PC-3 (cell line): Measurements from ENCODE around the gene HEXA.

Experiments
- EZH2 ChIP-seq: fragments of 300-600 bp; sonication (generic); IDR thresholded peaks from one replicate; pipeline ENCODE4 v1.6.1; 2017; ENCODE audit warnings: antibody characterized with exemption, mild to moderate bottlenecking, low read length; ENCODE audit not compliant: unreplicated experiment
- TF ChIP-seq, protein P1 (sequence below): fragments of 300-600 bp; sonication (generic); conservative IDR thresholded peaks from 2 replicates; pipeline ENCODE4 v1.5.1; 2017; ENCODE audit warnings: antibody characterized with exemption, low read depth, mild to moderate bottlenecking, low read length

DNA sequence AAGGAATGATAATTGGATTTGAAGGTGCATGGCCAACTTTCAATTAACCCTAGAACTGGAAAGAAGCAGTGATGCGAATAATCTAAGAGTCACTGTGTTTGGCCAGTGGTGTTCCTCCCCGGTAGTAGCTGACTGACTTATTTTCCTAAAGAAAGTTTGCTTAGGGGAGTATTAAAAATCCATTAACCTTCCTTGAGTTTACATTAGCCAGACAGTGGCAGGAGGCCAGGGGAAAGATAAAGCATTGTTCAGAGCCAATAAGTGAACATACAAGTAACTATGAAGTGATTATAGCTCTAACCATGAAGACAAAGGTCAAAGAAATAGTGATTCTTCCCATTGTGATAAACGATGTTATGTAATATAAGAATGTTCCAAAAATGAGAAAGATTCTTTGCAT, 13.4 kb upstream of the HEXA start:
- TF ChIP-seq, protein P1, sequence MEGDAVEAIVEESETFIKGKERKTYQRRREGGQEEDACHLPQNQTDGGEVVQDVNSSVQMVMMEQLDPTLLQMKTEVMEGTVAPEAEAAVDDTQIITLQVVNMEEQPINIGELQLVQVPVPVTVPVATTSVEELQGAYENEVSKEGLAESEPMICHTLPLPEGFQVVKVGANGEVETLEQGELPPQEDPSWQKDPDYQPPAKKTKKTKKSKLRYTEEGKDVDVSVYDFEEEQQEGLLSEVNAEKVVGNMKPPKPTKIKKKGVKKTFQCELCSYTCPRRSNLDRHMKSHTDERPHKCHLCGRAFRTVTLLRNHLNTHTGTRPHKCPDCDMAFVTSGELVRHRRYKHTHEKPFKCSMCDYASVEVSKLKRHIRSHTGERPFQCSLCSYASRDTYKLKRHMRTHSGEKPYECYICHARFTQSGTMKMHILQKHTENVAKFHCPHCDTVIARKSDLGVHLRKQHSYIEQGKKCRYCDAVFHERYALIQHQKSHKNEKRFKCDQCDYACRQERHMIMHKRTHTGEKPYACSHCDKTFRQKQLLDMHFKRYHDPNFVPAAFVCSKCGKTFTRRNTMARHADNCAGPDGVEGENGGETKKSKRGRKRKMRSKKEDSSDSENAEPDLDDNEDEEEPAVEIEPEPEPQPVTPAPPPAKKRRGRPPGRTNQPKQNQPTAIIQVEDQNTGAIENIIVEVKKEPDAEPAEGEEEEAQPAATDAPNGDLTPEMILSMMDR: no peak
- TF ChIP-seq EZH2: no peak
